Osteoblast (primary cell): Measurements from ENCODE around the gene CHRD. TPM values are rescaled to one million over a fixed set of nuclear protein-coding genes. Genes with fewer than 3 reads are reported as not detected.

ENCODE experiments used
- DNase-seq: peaks from one replicate; pipeline ENCODE4 v3.0.0; 2011; ENCODE audit warnings: low spot score, mixed read lengths; ENCODE audit not compliant: insufficient read length; ENCODE audit errors: missing footprints
- H2AFZ ChIP-seq: 2 replicates; pipeline ENCODE4 v1.6.0; 2011; ENCODE audit warnings: mild to moderate bottlenecking, low read length
- H3K27ac ChIP-seq: 2 replicates; pipeline ENCODE4 v1.5.1; 2011; ENCODE audit warnings: mild to moderate bottlenecking, low read depth, low read length, moderate library complexity
- H3K27me3 ChIP-seq: 2 replicates; pipeline ENCODE4 v1.6.0; 2012; ENCODE audit warnings: mild to moderate bottlenecking, control low read depth, inconsistent platforms, low read length, moderate library complexity; ENCODE audit not compliant: insufficient read depth
- H3K36me3 ChIP-seq: 2 replicates; pipeline ENCODE4 v1.5.1; 2011; ENCODE audit warnings: mild to moderate bottlenecking, low read length, control low read depth, moderate library complexity; ENCODE audit not compliant: insufficient read depth
- H3K4me1 ChIP-seq: 2 replicates; pipeline ENCODE4 v1.5.1; 2011; ENCODE audit warnings: mild to moderate bottlenecking, low read length, control low read depth, moderate library complexity; ENCODE audit not compliant: insufficient read depth
- H3K4me2 ChIP-seq: 2 replicates; pipeline ENCODE4 v1.6.0; 2011; ENCODE audit warnings: mild to moderate bottlenecking, low read length; ENCODE audit not compliant: insufficient read depth
- H3K4me3 ChIP-seq: fragments of 200-600 bp; sonication (generic); 3 replicates; pipeline ENCODE4 v1.5.1; 2012; ENCODE audit warnings: mild to moderate bottlenecking, low read length, inconsistent platforms; ENCODE audit not compliant: insufficient read depth
- H3K79me2 ChIP-seq: 2 replicates; pipeline ENCODE4 v1.6.0; 2012; ENCODE audit warnings: mild to moderate bottlenecking, low read length, control low read depth, inconsistent platforms; ENCODE audit not compliant: insufficient read depth
- H3K9me3 ChIP-seq: 2 replicates; pipeline ENCODE4 v1.5.1; 2011; ENCODE audit warnings: low read depth, low read length, control low read depth
- H4K20me1 ChIP-seq: 2 replicates; pipeline ENCODE4 v1.6.0; 2012; ENCODE audit warnings: mild to moderate bottlenecking, low read length, control low read depth; ENCODE audit not compliant: insufficient read depth
- CTCF ChIP-seq: IDR thresholded peaks from 2 replicates; pipeline ENCODE4 v1.5.1; 2011; ENCODE audit warnings: mild to moderate bottlenecking, low read depth, low read length, moderate library complexity; ENCODE audit errors: extremely low read depth
- total RNA-seq: library from RNA; depleted of rRNA; stranded (reverse); fragments of >200 nt; gene quantifications from 2 replicates; pipeline ENCODE4 v1.2.3, GENCODE V29; 2012

Gene CHRD
- total RNA-seq, 1 donor: 0.36 TPM

GRCh38 chr3:184368116-184368515 is 11.7 kb upstream of the CHRD start:
- Histone ChIP-seq H3K36me3 (peaks cover 29% of the 10 kb centered on the region), H3K4me1 (peaks cover 29% of the 10 kb centered on the region)

GRCh38 chr3:184368586-184369183 is 11.2 kb upstream of the CHRD start:
- Histone ChIP-seq H3K27me3 (peaks cover 5% of the 10 kb centered on the region), H3K79me2 (peaks cover 20% of the 10 kb centered on the region), H3K4me2 (peak overlapping the region; percentile 56), H3K4me1 (peaks cover 29% of the 10 kb centered on the region), H4K20me1 (peaks cover 23% of the 10 kb centered on the region), H3K36me3 (peaks cover 29% of the 10 kb centered on the region), H3K27ac (peak overlapping the region; percentile 17), H3K4me3 (no peak overlapping the region), H3K9me3 (no peaks in the 10 kb centered on the region), H2AFZ (no peak overlapping the region)
- TF ChIP-seq CTCF: no peak
- DNase-seq: peak; percentile 96

More at GRCh38 chr3:184368116-184368515, 11.7 kb upstream of the CHRD start:
- no peak overlapping the region for H3K4me2 ChIP-seq
- H3K27ac ChIP-seq: peak overlapping the region; percentile 26
- H2AFZ ChIP-seq: no peak overlapping the region
- H3K9me3 ChIP-seq: no peaks in the 10 kb centered on the region
- H3K79me2 ChIP-seq: peaks cover 25% of the 10 kb centered on the region
- TF ChIP-seq CTCF: no peak
- peak; percentile 52 for DNase-seq
- H3K27me3 ChIP-seq: peaks cover 5% of the 10 kb centered on the region
- peaks cover 23% of the 10 kb centered on the region for H4K20me1 ChIP-seq
- H3K4me3 ChIP-seq: no peak overlapping the region

- Histone ChIP-seq H3K27ac (no peak overlapping the region), H3K79me2 (no peaks in the 10 kb centered on the region), H3K36me3 (peaks cover 14% of the 10 kb centered on the region), H3K9me3 (no peaks in the 10 kb centered on the region), H3K4me2 (no peak overlapping the region), H3K27me3 (peaks cover 24% of the 10 kb centered on the region), H4K20me1 (peaks cover 15% of the 10 kb centered on the region), H3K4me3 (no peak overlapping the region), H2AFZ (no peak overlapping the region), H3K4me1 (peaks cover 19% of the 10 kb centered on the region)
- peak; percentile 97 for DNase-seq
- TF ChIP-seq CTCF: peak; percentile 99
Observed at GRCh38 chr3:184371570-184372018, 8.3 kb upstream of the CHRD start.

GRCh38 chr3:184372296-184372821 is 7.5 kb upstream of the CHRD start:
- H3K79me2 ChIP-seq: no peaks in the 10 kb centered on the region
- H3K27ac ChIP-seq: no peak overlapping the region
- no peak overlapping the region for H3K4me3 ChIP-seq
- peaks cover 19% of the 10 kb centered on the region for H3K4me1 ChIP-seq
- no peak overlapping the region for H3K4me2 ChIP-seq
- H4K20me1 ChIP-seq: peaks cover 15% of the 10 kb centered on the region
- no peaks in the 10 kb centered on the region for H3K9me3 ChIP-seq
- H3K36me3 ChIP-seq: peaks cover 7% of the 10 kb centered on the region
- H2AFZ ChIP-seq: no peak overlapping the region
- peaks cover 30% of the 10 kb centered on the region for H3K27me3 ChIP-seq
- TF ChIP-seq CTCF: no peak
- peak; percentile 3 for DNase-seq
